NCI-H510A (cell line): ENCODE measurements around the gene TM2D3.
"Not testable (repeated sequence)": the region's sequence is repeated elsewhere in the genome, so short reads cannot be mapped to it uniquely, and the experiment has no call there.

Experiments
- DNase-seq: peaks from one replicate; lab custom pipeline; 2025; lab: John Stamatoyannopoulos, UW

Gene TM2D3

DNA sequence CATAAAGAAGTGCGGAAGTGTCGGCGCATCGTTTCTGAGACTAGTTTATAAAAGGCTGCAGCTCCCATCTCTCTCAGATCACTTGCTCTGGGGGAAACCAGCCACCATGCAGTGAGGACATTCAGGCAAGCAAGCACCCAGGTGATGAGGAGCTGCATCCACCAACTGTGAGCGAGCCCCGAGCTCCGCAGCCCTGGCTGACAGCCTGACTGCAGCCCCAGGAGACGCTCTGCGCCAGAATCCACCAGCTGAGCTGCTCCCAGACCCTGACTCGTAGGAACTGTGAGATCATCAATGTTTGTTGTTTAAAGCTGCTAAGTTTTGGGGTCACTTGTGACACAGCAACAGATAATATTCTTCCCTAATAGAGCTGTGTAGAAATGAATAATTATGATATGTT is 5.0 kb upstream of the TM2D3 start:
- DNase-seq = no peak

DNA sequence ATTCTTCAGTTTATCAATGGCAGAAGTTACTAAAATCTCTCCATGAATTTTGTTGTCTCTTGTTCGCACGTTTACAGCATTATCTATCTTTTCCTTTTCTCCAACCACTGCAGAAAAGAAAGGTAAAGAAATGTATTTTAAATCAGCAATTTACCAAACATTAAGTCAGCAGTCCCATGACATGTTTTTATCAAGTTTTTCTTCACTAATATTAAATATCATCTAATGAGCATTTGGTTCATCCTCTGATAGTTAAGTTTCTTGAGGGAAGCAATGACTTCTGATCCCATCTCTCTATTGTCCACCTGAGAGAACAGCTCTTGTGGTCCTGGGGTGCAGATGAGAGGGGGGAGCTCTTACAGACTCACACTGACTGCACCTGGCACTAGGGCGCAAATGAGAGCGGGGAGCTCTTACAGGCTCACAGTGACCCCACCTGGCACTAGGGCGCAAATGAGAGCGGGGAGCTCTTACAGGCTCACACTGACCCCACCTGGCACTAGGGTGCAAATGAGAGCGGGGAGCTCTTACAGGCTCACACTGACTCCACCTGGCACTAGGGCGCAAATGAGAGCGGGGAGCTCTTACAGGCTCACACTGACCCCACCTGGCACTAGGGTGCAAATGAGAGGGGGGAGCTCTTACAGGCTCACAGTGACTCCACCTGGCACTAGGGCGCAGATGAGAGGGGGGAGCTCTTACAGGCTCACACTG is 2.6 kb upstream of the TM2D3 start:
- not testable (repeated sequence) for DNase-seq

DNA sequence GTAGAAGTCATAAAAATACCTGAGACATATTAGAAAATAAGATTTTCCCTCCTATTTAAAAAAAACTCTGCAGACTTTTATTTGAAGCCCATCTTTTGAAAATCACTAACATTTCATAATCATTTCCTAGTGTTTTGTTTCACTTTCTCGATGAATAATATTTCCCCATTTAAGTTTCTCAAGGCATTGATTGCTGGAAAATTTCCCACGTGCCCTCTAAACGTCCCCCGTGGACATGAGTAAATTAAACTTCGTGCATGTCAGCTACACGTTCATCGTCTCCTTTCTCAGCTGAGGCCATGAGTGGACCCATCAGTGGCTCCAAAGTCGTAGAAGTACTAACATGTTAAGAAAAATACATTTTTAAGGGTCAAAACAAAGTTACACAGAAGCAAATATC is 2.0 kb upstream of the TM2D3 start:
- DNase-seq = no peak

DNA sequence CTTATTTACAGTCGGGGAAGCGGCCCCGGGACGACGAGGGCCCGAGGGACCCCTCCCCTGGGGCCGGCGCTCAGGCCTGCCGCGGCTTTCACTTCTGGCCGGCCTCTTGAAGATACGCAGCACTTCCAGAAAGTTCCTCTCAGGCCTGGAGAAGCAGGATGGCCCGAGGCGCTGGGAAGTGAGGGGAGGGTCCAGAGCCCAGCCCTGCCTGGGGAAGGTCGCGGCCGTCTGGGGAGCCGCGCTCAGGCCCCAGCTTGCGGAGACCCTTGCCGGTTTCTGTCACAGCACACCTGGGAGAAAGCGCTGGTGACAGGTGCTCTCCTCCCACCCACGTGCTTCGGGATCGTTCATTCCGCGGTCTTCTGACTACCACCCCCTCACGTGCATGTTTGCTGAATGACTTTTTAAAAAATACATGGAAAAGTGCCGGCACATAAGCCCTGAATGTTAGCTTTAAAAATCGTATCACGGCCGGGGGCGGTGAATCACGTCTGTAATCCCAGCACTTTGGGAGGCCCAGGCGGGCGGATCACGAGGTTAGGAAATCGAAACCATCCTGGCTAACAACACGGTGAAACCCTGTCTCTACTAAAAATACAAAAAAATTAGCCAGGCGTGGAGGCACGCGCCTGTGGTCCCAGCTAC is 727 bp upstream of the TM2D3 start:
- no peak for DNase-seq

DNA sequence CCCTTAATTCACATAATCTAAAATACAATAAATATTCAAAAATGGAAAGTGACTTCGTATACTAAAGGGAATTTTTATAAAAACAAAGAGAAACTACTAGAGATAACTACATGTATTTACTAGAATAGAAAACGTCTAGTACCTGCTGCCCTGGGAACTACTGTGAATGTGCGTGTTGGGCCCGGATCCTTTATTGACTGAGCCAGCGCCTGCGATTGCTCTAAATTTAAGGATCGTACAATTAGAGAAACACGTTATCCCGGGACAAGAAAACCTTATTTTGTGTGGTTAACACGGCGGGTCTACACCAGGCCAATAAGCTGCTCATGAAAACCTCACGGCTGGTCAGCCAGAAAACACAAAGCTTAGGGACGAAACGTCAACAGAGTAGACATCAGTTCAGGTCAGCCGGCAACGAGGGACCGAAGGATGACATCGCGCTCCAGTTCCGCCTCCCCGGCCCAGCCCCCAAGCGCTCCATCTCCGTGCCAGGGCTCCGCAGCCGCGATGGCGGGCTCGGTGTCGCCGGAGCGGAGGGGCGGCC is 555 bp downstream of the TM2D3 start:
- no peak for DNase-seq

DNA sequence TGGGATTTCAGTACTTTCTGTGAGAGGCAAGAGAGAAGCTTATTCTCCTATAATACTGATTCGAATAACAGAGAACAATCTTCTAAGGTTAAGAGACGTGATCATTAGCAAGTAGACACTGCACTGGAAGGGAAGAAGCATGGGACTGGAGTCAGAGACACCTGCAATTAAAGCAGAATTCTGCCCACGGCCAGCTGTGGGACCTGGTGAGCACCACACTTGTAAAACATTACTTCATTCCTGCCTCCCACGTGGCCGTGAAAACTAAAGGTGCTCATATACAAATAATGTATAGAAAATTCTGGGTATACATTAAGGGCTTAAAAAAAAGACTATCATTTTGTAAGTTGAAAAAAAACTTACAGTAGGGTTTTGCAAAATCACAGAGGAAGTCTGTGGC is 2.0 kb downstream of the TM2D3 start:
- no peak for DNase-seq

DNA sequence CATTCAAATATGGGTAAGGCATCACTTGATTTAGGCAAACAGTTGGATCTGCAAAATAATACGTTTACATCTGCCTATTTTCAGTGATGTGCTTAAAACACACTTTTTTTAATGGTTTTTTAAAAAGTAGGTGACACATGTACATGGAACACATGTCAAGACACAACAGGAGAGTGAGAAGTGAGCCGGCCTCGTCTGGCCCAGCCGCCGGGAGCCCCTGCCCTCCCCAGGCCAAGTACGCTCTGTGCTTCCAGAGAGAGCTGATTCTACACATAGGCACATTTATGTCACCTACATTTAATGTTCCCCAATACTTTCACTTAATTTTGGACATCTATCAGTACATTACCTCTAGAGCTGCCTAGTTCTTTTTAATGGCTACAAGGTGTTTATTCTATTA is 3.8 kb downstream of the TM2D3 start:
- DNase-seq = no peak

DNA sequence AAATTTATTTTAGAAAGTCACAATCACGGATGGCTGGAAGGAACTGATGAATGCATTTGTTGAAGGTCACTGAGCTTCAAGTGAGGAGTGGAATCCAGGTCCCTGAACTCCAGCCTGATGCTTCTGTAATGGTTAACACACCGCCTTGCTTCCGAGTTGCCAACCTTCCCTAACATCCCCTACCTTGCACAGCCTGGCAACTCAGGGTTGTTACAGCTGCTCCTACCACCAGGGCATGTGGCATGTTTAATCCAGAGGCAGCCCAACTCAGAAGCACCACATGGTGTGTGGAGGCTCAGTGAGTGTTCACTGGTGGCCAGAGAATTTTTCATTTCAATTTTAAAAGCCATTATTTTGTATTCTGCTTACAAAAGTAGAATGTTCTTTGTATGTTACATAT is 4.9 kb downstream of the TM2D3 start:
- DNase-seq = no peak

DNA sequence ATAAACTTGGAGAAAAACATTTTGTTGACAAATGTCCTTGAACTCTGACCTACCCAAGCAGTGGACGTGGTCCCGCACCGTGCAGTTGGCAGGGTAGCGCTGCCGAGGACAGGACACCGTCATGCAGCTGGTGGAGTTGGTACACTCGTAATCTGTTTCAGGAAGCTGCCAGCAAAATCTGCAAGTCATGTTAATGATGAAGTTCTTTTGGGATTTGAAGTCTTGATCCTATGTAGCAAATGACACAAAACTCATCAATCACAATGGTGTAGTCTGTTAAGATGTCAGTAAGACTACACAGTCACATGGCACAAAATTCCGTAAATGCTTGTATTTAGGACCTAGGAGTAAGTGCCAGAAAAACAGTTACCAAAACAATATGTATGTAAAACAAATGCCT is 5.5 kb downstream of the TM2D3 start:
- no peak for DNase-seq

DNA sequence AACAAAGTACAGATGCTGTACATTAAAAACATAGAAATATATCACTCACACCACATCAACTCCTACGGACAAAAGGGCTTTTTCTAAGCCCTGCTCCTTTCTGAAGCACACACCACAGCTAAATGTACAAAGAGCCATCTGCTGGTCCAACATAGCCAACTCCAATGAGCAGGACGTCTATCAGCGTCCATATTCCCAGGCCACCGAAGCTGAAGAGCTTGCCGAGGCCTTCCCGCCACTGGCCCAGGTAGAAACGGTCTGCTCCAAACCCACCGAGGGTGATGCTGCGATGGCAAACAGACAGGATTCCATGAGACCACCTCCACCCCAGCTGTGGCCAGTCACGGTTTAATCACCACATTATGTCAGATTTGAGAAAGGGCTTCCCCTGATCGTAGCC is 9.8 kb downstream of the TM2D3 start:
- no peak for DNase-seq

DNA sequence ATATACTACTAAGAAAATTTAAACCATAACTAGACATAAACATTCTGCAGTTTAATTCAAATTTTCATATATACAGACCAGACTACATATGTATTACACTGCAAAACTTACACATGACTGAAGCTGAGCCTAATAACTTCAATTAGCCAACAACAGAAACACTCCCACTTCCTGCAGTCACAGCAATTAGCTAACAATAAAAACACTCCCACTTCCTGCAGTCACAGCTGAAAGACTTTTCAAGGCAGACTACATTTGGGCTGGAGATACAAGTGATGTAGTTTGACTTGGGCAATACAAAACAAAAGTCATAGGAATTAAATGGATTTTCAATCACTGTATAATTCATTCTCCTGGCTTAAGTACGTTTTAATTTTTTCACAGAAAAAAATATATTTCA is 10.3 kb downstream of the TM2D3 start:
- DNase-seq = no peak

DNA sequence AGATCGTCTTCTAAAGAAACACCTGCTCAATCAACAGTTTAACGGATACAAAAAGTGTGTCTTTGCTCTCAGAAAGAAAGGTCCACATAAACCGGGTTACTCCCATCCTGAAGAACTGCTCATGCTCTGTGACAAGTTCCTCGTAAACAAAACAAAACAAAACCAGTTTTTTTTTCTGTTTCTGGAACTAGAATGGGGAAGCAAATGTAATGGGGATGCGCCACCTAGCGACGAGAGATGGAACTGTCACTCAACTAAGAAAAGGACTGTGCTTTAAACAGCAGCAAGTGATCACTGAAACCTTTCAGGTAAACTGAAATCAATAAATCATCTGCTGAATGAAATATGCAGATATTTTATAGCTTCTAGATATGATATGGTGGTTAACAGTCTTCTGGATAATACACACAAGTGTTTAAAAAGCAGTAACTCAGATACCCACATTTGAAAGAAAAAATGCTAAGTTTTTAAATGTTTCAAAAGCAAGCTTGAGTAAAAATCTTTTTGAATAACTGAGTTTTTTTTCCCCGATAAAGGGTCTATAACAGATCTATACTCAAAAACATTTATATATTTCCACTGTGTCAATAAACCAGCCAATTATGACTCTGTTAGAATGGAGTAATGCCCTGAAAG is 10.9 kb downstream of the TM2D3 start:
- no peak for DNase-seq

DNA sequence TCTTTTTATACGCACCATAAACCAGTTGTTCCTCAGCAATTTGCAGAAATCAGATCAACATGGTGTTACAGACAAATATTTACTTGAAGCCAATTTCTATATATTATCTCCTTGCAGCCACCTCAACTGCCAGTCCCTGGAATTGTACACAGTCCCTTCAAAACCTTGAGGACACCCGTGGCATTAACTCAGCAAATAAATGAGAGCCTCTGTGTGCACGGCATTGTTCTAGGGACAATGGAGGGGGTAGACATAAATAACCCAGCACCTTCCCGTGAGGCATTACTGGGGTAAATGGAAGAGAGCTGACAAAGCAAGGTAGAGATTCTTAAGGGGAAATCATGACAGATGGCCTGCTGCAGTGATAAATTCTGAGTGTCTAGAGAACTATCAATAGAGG is 12.5 kb downstream of the TM2D3 start:
- no peak for DNase-seq

DNA sequence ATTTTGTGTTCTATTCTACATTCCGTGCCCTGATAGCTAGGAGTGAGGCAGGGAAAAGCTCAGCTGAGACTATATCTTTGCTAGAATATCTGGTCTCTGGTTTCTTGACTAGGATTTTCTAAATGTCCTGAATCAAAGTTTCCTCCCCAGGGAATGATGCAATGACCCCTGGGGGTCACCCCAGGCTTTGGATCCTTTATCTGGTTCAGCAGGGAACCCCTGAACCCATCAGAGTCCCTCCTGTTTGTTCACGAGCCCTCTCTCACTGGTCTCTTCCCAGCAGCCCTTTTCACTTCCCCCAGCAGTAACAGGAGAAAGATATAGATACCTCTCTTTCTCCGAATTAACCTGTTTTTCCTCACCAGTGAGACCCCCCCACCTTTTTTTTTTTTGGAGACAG is 14.3 kb downstream of the TM2D3 start:
- no peak for DNase-seq

DNA sequence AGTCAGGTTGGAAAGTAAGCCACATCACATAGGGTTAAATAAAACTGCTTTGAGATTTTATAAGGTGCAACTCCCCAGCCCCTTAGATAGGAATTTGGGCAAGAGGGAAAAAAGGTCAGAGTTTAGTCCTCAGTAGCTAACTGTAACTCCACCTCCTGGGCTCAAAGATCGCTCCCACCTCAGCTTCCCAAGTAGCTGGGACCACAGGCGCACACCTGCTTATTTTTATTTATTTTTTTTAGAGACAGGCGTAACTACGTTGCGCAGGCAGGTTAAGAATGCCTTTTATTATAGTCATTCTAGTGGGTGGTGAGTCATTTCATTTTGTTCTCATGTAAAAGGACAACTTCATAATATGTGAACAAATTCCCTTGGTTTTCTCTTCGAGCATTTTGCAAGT is 14.7 kb downstream of the TM2D3 start:
- no peak for DNase-seq

DNA sequence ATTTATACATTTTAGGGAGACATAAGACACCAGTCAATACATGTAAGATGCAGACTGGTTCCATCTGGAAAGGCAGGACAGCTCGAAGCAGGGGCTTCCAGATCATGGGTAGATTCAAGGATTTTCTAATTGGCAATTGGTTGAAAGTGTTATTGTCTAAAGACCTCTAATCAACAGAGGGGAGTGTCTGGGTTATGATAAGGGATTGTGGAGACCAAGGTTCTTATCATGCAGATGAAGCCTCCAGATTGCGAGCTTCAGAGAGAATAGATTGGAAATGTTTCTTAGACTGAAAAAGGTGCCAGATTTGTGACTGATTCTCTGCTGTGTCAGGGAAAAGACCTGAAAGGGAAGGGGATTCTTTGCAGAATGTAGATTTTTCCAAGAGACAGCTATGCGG is 15.1 kb downstream of the TM2D3 start:
- DNase-seq = no peak

DNA sequence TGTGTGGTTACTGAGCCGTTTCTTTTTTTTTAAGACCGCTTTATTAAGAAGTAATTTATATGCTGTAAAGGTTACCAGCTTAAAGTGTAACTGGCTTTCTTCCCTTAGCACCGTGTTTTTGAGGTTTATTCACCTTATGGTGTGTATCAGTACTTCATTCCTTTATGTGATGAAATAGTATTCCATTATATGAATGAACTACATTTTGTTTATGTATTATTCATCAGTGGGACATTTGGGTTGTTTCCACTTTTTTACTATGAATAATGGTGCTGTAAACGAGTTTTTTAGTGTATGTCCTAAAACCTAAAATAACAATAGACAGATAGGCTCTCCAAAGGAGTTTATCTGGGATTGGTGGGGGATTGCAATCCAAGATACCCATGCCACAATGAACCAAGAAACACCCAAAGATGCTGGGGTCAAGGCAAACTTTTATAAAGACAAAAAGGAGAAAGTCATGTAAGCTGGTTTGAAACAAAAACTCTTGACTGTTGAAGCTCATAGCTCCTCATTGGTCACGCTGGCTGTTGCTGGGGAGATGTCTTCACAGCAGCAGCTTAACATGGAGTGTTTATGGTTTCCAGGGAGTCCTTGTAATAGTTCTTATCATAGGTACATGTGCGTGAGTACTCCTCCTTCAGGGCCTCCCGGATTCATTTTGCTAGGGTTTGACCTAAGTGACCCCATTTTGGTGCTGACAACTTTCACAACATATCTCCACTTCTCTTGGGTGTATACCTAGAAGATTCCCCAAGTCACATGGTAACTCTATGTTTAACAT is 16.0 kb downstream of the TM2D3 start:
- no peak for DNase-seq

DNA sequence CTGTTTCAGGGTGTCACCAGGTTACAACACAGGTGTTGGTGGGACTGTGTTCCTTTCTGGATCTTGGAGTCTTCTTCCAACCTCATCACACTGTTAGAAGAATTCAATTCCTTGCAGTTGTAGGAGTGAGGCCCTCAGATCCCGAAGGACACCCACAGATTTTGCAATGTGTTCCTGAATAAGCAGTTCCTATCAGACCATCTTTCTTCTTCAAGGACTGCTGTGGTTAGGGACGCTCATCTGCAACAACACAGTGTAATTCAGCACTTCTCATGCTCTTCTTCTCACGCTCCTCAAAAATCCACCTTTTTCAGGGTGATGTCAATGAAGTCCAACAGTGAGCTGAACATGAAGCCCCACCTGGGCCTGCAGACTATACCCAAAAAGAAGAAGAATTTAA is 18.8 kb downstream of the TM2D3 start:
- DNase-seq = no peak

DNA sequence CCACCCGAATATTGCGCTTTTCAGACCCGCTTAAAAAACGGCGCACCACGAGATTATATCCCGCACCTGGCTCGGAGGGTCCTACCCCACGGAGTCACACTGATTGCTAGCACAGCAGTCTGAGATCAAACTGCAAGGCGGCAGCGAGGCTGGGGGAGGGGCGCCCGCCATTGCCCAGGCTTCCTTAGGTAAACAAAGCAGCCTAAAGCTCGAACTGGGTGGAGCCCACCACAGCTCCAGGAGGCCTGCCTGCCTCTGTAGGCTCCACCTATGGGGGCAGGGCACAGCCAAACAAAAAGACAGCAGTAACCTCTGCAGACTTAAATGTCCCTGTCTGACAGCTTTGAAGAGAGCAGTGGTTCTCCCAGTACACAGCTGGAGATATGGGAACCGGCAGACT is 25.5 kb downstream of the TM2D3 start:
- not testable (repeated sequence) for DNase-seq

DNA sequence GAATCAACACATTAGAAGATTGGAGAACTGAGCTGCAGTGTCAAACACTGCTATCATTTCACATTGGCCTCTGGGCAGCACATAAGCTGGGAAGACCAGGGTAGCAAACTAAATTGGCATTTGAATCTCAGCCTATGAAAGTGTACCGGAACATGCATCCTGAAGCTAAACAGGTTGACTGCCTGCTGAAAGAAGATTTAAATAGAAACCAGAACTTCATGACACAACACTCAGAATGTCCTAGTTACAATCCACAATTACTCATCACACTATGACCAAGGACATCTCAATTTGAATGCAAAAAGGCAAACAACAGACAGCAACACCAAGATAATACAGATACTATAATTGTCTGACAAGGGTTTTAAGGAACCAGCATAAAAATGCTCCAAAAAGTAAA is 26.2 kb downstream of the TM2D3 start:
- no peak for DNase-seq

DNA sequence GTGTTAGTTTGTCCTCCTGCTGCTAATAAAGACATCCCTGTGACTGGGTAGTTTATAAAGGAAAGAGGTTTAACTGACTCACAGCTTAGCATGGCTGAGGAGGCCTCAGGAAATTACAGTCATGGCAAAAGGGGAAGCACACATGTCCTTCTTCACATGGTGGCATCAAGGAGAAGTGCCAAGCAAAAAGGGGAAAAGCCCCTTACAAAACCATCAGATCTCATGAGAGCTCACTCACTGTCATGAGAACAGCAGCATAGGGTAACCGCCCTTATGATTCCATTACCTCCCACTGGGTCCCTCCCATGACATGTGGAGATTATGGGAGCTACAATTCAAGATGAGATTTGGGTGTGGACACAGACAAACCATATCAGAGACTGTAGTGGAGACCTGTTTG is 27.0 kb downstream of the TM2D3 start:
- DNase-seq = no peak
